NCI-H69 (cell line): Measurements from ENCODE around the gene GRIK4.

Experiments
- DNase-seq: peaks from one replicate; lab custom pipeline; 2025; lab: John Stamatoyannopoulos, UW

GRIK4 gene

GRCh38 chr11:120547811-120548681 lies 36.5 kb downstream of the GRIK4 start:
- DNase-seq, result peak; percentile 96

DNA sequence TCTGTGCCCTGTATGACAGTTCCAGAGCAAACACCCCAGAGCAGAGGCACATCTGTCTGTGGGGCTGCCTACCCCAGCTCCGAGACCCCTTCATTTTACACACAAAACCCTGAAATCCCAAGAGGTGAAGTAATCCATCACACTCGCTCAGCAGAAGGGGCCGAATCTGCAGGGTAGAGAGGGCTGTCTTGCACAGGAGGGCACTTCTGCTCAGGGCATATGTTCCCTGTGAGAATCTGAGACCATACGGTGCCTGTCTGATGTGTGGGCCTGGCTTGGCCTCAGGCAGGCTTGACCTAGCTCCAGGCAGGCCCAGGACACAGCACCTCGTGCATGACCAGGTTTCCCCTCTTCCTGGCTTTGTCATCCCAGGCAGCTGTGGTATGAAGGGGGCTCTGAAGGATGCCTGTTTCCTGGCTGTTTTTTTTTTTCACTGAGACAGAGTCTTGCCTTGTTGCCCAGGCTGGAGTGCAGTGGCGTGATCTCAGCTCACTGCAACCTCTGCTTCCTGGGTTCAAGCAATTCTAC lies 37.2 kb downstream of the GRIK4 start:
- DNase-seq, result peak; percentile 33

DNA sequence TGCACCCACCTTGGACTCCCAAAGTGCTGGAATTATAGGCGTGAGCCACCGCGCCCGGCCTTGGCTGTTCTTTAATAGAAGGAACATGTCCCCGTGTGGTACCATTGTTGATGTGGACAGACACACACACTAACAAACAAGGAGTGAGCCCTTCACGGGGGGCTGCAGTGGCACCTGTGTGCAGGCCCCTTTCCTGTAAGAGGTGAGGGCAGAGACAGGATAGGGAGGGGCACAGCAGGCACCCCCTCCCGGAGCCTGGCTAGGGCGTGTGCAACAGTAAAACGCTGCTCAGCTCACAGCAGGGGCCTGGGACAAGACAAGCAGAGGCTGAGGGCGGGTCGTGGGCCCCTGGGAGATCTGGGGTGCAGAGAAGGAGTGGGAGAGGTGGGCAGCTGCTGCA lies 37.8 kb downstream of the GRIK4 start:
- DNase-seq, result peak; percentile 29

- no peak for DNase-seq
These were observed 38.5 kb downstream of the GRIK4 start for GRCh38 chr11:120550007-120550406.

GRCh38 chr11:120551191-120551590 lies 39.6 kb downstream of the GRIK4 start:
- DNase-seq, result no peak

DNA sequence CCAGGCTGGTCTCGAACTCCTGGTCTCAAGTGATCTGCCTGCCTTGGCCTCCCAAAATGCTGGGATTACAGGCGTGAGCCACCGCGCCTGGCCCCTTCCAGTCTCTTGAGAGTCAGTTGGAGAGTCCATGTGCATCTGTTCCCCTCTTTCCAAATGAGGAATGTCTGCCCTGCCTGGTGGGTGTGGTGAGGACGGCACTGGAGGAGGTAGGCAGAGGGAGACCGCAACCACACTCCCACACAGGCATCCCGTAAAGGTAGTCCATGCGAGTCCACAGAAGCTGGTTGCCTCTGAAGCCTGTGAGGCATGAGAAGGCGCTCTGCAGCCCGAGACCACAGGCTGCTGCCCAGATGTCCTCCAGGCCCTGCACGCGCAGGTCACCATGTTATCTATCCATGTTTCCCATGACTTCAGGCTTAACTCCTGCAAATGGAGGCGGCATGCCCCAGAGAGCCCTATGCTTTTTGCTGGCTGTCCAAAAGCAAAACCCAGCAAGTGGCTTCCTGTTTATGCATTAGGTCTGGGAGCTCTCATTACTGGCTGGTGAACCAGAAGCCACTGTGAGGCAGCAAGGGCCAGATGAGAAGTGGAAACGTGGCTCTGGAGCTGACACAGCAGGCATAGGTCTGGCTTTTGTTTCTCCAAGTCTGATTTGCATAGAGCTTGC lies 43.4 kb downstream of the GRIK4 start:
- DNase-seq, result peak; percentile 19

GRCh38 chr11:120555433-120555773 lies 43.9 kb downstream of the GRIK4 start:
- no peak for DNase-seq

DNA sequence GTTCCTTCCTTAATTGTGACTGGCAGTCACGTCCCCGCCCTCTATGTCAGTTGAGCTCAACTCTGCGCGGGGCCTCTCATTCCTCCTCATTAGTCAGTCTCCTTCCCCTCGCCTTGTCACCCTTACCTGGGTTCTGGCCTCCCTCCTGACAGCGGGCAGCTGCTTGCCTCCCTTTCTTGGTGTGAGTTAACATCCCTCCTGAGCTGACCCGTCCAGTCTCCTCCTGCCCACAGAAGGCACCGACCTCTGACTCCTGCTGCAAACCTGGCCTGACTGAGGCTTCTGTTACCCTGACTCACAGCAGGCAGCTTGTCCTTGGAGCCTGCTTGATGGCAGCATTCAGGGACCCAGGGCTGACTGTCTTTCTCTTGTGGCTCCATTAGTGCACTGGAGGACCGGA lies 45.2 kb downstream of the GRIK4 start:
- DNase-seq, result peak; percentile 73

- DNase-seq, result no peak
These were observed 47.3 kb downstream of the GRIK4 start for GRCh38 chr11:120558744-120559431.

GRCh38 chr11:120561286-120561685 lies 49.7 kb downstream of the GRIK4 start:
- DNase-seq, result no peak

DNA sequence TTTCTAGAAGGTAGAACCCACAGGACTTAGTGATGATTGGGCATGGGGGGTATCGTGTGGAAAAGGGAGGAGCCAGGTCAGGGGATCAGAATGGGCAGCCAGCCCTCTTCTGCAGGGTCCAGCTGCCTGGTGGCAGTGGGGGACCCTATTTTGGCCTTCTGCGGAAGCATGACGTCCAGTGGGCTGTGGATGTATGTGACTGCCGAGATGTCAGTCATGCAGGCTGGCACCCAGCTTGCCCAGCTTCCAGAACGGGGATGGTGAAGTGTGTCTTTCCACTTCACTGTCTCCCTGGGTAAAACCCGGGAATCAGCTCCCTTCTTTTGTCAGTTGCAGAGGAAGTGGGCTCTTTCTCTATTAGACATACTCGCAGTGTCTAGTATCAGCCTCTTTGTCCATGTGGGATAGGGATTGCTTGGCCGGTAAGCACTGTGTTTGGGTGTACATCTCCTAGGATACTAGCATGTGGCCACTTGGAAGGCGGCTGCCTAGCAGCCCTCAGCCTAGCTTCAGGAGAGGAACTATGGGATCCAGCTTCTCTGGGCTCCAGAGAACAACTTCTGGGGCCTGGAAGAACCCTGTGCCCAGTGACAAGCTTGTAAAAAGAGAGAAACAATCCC lies 51.4 kb downstream of the GRIK4 start:
- no peak for DNase-seq

- peak; percentile 85 for DNase-seq
These were observed 52.4 kb downstream of the GRIK4 start for GRCh38 chr11:120563703-120564572.

DNA sequence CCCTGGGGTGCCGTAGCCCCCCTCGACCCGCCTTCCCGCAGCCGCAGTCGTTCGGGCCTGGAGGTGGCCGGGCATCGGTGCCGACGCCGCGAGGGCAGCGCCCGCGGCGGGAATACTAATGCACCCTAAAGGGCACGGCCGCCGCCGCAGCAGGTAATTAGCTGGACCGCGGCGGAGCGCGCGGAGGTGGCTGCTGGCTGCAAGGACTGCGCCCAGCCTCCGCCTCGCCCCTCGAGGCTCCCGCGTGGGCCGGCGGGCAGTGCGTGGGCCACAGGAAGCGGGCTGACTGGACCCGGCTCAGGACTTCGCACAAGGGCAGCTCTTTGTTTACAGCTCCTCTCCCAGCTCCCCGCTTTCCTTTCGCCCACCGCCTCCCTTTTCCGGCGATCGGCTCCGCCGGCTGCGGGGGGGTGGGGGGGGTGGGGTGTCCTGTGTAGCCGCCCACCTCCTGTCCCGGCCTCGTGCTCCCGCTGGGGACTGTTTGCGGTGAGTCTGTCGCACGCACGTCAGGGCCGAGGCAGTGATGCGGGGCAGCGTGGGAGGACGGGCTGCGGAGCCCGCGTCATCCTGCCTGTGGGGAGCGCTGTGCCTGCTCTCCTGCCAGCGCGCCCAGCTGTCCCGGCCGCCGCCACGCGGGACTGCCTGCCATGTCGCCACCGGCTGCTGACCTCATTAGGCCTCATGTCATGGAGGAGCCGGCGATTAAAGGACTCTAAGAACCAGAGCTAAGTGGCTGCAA lies 53.2 kb downstream of the GRIK4 start:
- peak; percentile 63 for DNase-seq

GRCh38 chr11:120565466-120566155 lies 54.1 kb downstream of the GRIK4 start:
- no peak for DNase-seq

DNA sequence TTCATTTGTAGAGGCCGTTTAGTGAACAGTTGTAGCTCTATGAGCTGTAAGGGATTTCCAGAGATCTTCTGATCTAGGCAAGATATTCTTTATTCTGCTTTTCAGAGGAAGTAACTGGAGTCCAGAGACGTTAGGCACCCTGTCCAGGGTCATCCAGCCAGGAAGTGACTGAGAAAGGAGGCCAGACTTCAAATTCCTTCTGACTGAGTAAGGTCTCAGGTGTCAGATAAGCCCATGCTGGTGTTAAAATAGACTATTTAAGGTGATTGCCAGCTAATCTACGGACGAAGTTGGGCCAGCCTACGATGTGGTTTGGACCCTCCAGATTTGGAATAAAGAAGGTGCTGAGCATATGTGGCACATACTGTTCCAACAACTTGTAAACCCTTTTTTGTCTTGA lies 54.6 kb downstream of the GRIK4 start:
- no peak for DNase-seq

DNA sequence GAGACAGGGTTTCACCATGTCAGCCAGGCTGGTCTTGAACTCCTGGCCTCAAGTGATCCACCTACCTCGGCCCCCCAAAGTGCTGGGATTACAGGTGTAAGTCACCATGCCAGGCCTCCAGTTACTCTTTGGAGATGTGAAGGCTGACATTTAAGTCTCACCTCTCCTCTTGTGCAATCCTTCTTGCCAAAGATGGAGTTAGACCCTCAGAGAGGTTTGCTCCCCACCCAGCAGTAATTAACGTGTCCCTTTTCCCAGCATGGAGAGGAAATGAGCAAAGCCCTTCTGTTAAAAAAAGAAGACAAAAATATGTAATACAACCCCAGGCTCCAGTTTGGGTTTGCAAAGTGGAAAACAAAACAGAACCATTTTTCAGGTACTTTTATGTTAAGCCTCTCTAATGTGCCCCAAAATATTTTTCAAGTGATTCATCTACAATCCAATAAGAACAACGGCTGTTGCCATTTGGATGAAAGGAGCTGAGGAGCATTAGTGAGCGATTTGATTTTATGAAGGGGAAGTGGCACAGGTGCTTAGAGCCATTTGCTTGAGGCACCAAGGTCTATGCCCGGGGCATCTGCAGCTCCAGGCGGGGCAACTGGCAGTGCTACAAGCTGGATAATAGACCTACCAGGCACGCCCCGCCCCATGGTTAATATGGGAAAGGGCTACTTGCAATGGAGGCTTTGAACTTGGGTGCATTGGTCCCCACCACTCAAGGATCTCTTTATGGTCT lies 57.2 kb downstream of the GRIK4 start:
- no peak for DNase-seq

- no peak for DNase-seq
These were observed 58.3 kb downstream of the GRIK4 start for GRCh38 chr11:120569861-120570260.

DNA sequence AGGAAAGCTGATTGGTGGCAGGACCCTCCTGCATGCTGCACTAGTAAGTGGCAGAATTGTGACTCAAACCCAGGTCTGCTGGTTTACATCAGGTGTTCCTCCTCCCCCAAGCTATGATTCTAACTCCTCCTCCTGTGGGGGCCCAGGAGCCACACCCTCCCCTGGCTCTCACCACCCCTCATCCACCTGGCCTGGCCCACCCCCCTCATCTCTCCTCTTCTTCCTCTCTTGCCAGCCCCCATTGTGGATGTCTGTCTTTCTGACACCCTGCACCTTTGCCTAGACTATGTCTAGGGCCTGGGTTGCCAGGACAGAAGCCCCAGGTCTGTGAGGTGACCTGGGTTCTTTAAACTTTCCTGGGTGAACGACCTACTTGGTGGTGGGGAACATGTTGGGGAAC lies 59.9 kb downstream of the GRIK4 start:
- DNase-seq, result no peak

GRCh38 chr11:120573756-120574354 lies 62.3 kb downstream of the GRIK4 start:
- no peak for DNase-seq
